GM19455 (cell line): ENCODE data around the gene MFSD2B.

ENCODE experiments used
- ATAC-seq: cut with Tn5 transposase; IDR thresholded peaks from one replicate; pipeline ENCODE4 v1.9.1; 2021; ENCODE audit not compliant: unreplicated experiment

MFSD2B gene

GRCh38 chr2:24050041-24050979 lies 40.4 kb downstream of the MFSD2B start:
- no peak for ATAC-seq

GRCh38 chr2:24051833-24052232 lies 41.9 kb downstream of the MFSD2B start:
- no peak for ATAC-seq

DNA sequence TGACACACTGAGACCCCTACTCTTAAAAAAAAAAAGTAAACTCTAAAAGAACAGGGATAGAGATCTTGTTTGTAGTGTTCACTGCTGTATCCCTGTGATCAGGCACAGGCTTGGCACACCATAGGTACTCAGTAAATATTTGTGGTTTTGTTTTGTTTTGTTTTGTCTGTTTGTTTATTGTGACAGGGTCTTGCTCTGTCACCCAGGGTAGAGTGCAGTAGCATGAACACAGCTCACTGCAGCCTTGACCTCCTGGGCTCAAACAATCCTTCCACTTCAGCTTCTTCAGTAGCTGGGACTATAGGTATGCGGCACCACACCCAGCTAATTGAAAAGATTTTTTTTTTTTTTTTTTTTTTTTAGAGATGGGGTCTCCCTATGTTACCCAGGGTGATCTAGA lies 43.1 kb downstream of the MFSD2B start:
- no peak for ATAC-seq

DNA sequence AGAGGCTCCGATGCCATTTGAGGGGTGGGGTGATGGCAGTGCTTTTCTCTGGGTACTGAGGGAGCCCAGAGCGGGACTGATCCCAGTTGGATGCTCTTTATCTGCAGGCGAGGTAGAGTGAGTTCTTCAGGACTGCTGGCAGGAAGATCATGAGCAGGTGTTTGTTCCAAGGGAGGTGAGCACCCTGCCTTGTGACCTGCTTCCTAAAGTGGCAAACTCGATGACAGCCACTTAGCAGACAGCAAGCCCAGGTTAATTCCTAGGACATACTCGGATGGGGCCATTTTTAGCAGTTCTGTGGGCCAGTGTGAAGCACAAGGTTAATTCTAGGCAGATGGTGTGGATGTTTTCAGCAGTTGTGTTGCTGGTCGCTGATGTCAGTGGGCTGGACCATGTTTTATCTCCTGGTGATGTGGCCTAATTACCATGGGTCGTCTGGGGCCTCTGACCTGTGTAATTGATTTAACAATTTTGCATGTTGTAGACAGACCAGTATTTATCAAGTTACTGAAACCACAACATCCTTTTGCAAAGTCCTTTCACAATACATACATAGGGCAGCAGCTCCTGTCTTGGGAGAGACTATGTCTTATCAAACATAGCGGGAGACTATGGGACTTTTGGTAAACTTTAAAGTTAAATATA lies 44.6 kb downstream of the MFSD2B start:
- no peak for ATAC-seq

- ATAC-seq: no peak
Measured at GRCh38 chr2:24055750-24056149, 45.9 kb downstream of the MFSD2B start.

DNA sequence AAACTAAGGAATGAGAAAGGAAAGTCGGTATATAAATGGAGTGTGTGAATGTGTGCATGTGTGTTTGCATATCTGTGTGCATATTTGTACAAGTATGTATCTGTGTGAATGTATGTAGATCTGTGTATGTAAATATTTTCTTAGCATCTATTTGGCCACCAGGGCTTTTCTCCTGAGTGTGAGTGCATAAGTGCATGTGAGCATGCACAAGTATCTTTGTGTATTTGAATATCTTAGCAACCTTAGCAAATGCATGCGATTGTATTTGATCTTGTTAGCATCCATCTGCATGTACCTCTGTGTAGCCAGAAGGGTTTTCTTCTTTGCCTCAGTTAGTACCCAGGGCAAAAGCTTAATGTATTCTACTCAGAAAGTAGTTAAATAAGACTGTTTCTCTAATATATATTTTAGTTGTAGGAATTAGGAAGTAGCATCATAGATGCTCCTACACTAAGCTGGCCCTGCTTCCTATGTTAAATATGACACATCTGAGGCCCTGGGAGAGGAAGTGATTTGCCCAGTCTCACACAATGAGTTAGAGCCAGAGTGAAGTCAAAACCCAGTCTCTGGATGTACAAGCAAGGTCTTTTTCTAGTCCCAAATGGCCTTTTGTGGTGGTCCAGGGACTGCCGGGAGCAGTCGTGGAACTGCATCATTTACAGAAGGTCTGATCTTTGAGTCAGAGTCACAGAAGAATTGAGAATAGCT lies 48.8 kb downstream of the MFSD2B start:
- no peak for ATAC-seq

DNA sequence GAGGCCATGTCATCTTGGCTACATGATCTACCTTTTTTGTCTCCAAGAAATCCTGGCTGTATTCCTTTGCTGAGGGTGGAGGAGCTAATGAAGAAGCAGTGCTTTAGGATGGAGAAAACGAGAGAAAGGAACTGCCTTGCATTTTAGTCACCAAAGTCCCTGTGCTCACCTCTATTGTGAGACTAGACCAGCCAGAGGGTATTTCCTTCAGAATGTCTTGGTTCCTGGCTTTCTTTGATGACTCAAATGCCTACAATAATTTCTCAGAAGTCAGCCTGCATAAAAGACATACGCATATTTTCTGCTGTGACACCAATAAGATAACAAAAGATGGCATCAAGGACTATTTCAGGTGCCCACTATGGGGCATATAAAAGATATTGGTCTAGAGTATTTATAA lies 55.5 kb downstream of the MFSD2B start:
- ATAC-seq: no peak

- ATAC-seq: no peak
Measured at GRCh38 chr2:24072259-24072658, 62.4 kb downstream of the MFSD2B start.

- ATAC-seq: no peak
Measured at GRCh38 chr2:24073816-24074215, 63.9 kb downstream of the MFSD2B start.

- no peak for ATAC-seq
Measured at GRCh38 chr2:24075259-24075658, 65.4 kb downstream of the MFSD2B start.
